ENCODE measurements around the gene C6orf62. TPM values are rescaled to one million over a fixed set of nuclear protein-coding genes. Genes with fewer than 3 reads are reported as not detected.

C6orf62 gene
- total RNA-seq, 1 experiment from 2014 or later: 86.4 TPM

- TF ChIP-seq, protein P1, sequence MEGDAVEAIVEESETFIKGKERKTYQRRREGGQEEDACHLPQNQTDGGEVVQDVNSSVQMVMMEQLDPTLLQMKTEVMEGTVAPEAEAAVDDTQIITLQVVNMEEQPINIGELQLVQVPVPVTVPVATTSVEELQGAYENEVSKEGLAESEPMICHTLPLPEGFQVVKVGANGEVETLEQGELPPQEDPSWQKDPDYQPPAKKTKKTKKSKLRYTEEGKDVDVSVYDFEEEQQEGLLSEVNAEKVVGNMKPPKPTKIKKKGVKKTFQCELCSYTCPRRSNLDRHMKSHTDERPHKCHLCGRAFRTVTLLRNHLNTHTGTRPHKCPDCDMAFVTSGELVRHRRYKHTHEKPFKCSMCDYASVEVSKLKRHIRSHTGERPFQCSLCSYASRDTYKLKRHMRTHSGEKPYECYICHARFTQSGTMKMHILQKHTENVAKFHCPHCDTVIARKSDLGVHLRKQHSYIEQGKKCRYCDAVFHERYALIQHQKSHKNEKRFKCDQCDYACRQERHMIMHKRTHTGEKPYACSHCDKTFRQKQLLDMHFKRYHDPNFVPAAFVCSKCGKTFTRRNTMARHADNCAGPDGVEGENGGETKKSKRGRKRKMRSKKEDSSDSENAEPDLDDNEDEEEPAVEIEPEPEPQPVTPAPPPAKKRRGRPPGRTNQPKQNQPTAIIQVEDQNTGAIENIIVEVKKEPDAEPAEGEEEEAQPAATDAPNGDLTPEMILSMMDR (IDR thresholded peaks at IDR 0.05): 0 out of 2 replicates have a peak, but pooled peaks have one; percentile 16
- TF ChIP-seq, protein P2, sequence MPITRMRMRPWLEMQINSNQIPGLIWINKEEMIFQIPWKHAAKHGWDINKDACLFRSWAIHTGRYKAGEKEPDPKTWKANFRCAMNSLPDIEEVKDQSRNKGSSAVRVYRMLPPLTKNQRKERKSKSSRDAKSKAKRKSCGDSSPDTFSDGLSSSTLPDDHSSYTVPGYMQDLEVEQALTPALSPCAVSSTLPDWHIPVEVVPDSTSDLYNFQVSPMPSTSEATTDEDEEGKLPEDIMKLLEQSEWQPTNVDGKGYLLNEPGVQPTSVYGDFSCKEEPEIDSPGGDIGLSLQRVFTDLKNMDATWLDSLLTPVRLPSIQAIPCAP (CRISPR knock-in tag; IDR thresholded peaks at IDR 0.05): peak; percentile 86; the same call in 1 of the 2 replicates
- TF ChIP-seq PRRX2 (CRISPR knock-in tag; IDR thresholded peaks at IDR 0.05) (no peak), NR3C1 (CRISPR knock-in tag; conservative IDR thresholded peaks at IDR 0.05; ENCODE audit: low read depth) (no peak), JAZF1 (CRISPR knock-in tag; IDR thresholded peaks at IDR 0.05) (no peak), ZNF396 (CRISPR knock-in tag; IDR thresholded peaks at IDR 0.05; ENCODE audit: borderline replicate concordance) (no peak), GRHL2 (CRISPR knock-in tag; IDR thresholded peaks at IDR 0.05; ENCODE audit: insufficient replicate concordance, severe bottlenecking) (no peak), CREB1 (CRISPR knock-in tag; IDR thresholded peaks at IDR 0.05) (peak; percentile 56; the same call in 1 of the 2 replicates), ERG (CRISPR knock-in tag; IDR thresholded peaks at IDR 0.05) (0 out of 2 replicates have a peak, but pooled peaks have one; percentile 67), TP53 (CRISPR knock-in tag; IDR thresholded peaks at IDR 0.05) (0 out of 2 replicates have a peak, but pooled peaks have one; percentile 11), STAT6 (CRISPR knock-in tag; conservative IDR thresholded peaks at IDR 0.05; ENCODE audit: low read depth) (no peak), ZNF281 (CRISPR knock-in tag; IDR thresholded peaks at IDR 0.05) (no peak; the same call in 1 of the 2 replicates), NFE2L1 (CRISPR knock-in tag; IDR thresholded peaks at IDR 0.05) (peak; percentile 74; the same call in 1 of the 2 replicates), GTF2I (CRISPR knock-in tag; conservative IDR thresholded peaks at IDR 0.05) (no peak), ZNF219 (CRISPR knock-in tag; IDR thresholded peaks at IDR 0.05; ENCODE audit: borderline replicate concordance) (no peak), CDX4 (CRISPR knock-in tag; IDR thresholded peaks at IDR 0.05; ENCODE audit: borderline replicate concordance) (no peak), ZBTB21 (CRISPR knock-in tag; IDR thresholded peaks at IDR 0.05; ENCODE audit: borderline replicate concordance) (no peak)
- TF ChIP-seq, protein P3, sequence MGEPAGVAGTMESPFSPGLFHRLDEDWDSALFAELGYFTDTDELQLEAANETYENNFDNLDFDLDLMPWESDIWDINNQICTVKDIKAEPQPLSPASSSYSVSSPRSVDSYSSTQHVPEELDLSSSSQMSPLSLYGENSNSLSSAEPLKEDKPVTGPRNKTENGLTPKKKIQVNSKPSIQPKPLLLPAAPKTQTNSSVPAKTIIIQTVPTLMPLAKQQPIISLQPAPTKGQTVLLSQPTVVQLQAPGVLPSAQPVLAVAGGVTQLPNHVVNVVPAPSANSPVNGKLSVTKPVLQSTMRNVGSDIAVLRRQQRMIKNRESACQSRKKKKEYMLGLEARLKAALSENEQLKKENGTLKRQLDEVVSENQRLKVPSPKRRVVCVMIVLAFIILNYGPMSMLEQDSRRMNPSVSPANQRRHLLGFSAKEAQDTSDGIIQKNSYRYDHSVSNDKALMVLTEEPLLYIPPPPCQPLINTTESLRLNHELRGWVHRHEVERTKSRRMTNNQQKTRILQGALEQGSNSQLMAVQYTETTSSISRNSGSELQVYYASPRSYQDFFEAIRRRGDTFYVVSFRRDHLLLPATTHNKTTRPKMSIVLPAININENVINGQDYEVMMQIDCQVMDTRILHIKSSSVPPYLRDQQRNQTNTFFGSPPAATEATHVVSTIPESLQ (CRISPR knock-in tag; IDR thresholded peaks at IDR 0.05): no peak
- TF ChIP-seq, protein P4, sequence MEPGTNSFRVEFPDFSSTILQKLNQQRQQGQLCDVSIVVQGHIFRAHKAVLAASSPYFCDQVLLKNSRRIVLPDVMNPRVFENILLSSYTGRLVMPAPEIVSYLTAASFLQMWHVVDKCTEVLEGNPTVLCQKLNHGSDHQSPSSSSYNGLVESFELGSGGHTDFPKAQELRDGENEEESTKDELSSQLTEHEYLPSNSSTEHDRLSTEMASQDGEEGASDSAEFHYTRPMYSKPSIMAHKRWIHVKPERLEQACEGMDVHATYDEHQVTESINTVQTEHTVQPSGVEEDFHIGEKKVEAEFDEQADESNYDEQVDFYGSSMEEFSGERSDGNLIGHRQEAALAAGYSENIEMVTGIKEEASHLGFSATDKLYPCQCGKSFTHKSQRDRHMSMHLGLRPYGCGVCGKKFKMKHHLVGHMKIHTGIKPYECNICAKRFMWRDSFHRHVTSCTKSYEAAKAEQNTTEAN (CRISPR knock-in tag; IDR thresholded peaks at IDR 0.05): peak; percentile 79; the same call in 1 of the 2 replicates
- TF ChIP-seq, protein P5, sequence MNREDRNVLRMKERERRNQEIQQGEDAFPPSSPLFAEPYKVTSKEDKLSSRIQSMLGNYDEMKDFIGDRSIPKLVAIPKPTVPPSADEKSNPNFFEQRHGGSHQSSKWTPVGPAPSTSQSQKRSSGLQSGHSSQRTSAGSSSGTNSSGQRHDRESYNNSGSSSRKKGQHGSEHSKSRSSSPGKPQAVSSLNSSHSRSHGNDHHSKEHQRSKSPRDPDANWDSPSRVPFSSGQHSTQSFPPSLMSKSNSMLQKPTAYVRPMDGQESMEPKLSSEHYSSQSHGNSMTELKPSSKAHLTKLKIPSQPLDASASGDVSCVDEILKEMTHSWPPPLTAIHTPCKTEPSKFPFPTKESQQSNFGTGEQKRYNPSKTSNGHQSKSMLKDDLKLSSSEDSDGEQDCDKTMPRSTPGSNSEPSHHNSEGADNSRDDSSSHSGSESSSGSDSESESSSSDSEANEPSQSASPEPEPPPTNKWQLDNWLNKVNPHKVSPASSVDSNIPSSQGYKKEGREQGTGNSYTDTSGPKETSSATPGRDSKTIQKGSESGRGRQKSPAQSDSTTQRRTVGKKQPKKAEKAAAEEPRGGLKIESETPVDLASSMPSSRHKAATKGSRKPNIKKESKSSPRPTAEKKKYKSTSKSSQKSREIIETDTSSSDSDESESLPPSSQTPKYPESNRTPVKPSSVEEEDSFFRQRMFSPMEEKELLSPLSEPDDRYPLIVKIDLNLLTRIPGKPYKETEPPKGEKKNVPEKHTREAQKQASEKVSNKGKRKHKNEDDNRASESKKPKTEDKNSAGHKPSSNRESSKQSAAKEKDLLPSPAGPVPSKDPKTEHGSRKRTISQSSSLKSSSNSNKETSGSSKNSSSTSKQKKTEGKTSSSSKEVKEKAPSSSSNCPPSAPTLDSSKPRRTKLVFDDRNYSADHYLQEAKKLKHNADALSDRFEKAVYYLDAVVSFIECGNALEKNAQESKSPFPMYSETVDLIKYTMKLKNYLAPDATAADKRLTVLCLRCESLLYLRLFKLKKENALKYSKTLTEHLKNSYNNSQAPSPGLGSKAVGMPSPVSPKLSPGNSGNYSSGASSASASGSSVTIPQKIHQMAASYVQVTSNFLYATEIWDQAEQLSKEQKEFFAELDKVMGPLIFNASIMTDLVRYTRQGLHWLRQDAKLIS (CRISPR knock-in tag; IDR thresholded peaks at IDR 0.05; ENCODE audit: borderline replicate concordance): no peak
Measured at GRCh38 chr6:24666641-24667377, 52.1 kb downstream of the C6orf62 start, which contains the start of the genes ACOT13 and TDP2 (continued).
